Esophagus squamous epithelium (tissue), 5 donors: Measurements from ENCODE around the gene ERC2. TPM values are rescaled to one million over a fixed set of nuclear protein-coding genes. Genes with fewer than 3 reads are reported as not detected.

ENCODE experiments used
- DNase-seq: peaks from one replicate; lab custom pipeline; 2025; lab: John Stamatoyannopoulos, UW
- H3K27ac ChIP-seq, 4 donors: fragments of 200-600 bp; sonication (generic); one replicate each; pipeline ENCODE4 v1.5.1; 2016 to 2019; ENCODE audit warnings: mild to moderate bottlenecking in 1 of 4
- H3K27me3 ChIP-seq, 4 donors: fragments of 200-600 bp; sonication (generic); 1 replicate in 3 of 4; 2 replicates in 1 of 4; pipeline versions ENCODE4 v1.5.1 to v1.6.0; 2017 to 2021; ENCODE audit warnings: antibody characterized with exemption in 1 of 4
- H3K36me3 ChIP-seq, 3 donors: fragments of 200-600 bp; sonication (generic); one replicate each; pipeline ENCODE4 v1.5.1; 2016 to 2019
- H3K4me1 ChIP-seq, 3 donors: fragments of 200-600 bp; sonication (generic); one replicate each; pipeline ENCODE4 v1.5.1; 2017 to 2019
- H3K4me3 ChIP-seq, 4 donors: fragments of 200-600 bp; sonication (generic); 1 replicate in 3 of 4; 2 replicates in 1 of 4; pipeline ENCODE4 v1.5.1; 2016 to 2019; ENCODE audit warnings: mild to moderate bottlenecking in 2 of 4, moderate library complexity in 1 of 4
- H3K9me3 ChIP-seq, 3 donors: fragments of 200-600 bp; sonication (generic); one replicate each; pipeline ENCODE4 v1.5.1; 2016 to 2019
- POLR2A ChIP-seq, 4 donors: fragments of 450-650 bp; IDR thresholded peaks; one replicate each; pipeline ENCODE4 v1.6.1; 2017; ENCODE audit warnings: antibody characterized with exemption in 4 of 4, mild to moderate bottlenecking in 4 of 4, moderate library complexity in 3 of 4
- WGBS, 2 donors: methylation state at CpG; one replicate each; pipeline ENCODE4 v1.1.5; 2018; 5-methylcytosine and 5-hydroxymethylcytosine counted together
- intact Hi-C: fragments of 100-400 bp; cut with DNase I; formaldehyde crosslinking; loops from one replicate; pipeline ENCODE4 v1.15.0; 2022
- total RNA-seq, 4 donors: library from RNA; depleted of rRNA; stranded (reverse); fragments of >200 nt; gene quantifications; one replicate each; pipeline ENCODE4 v1.1.0, GENCODE V29; 2016
- TF ChIP-seq, protein P1 (sequence below), 6 experiments: fragments of 450-650 bp in 4 of 6; fragments of 200-600 bp in 2 of 6; sonication (generic) in 2 of 6; IDR thresholded peaks; one replicate each; pipeline ENCODE4 v1.5.1; 2016 to 2019; ENCODE audit warnings: antibody characterized with exemption in 6 of 6, mild to moderate bottlenecking in 4 of 6, moderate library complexity in 4 of 6
- donor health status: DM: yes; HTN: yes; CAD: no.

The ERC2 gene
- total RNA-seq, 4 donors from 2014 or later, result 0.12 to 1.9 (median 0.86) TPM

DNA sequence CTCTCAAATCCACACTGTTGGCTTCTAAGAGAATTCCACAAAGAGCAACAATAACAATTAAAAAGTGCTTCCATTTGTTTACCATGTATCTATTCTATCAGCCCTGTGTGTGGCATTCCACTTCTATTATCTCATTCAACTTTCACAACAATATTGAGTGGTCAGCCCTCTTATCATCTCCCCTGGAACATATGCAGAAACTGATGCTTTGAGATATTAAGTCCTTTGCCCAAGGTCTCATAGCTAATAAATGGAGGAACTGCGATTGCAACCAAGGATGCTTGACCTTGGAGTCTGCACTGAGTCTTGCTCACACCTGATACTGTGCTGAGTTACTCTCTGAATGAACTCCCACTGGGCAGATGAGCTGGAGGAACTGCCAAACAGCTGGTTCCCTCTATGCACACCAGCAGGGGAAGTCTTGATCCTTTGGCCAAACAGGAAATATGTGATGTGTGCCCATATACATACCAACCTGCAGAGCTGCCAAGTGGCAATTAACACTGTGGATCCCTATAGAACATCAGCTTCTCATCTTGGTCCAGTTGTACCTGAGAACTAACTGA is 836.4 kb downstream of the ERC2 start:
- TF ChIP-seq, protein P1, sequence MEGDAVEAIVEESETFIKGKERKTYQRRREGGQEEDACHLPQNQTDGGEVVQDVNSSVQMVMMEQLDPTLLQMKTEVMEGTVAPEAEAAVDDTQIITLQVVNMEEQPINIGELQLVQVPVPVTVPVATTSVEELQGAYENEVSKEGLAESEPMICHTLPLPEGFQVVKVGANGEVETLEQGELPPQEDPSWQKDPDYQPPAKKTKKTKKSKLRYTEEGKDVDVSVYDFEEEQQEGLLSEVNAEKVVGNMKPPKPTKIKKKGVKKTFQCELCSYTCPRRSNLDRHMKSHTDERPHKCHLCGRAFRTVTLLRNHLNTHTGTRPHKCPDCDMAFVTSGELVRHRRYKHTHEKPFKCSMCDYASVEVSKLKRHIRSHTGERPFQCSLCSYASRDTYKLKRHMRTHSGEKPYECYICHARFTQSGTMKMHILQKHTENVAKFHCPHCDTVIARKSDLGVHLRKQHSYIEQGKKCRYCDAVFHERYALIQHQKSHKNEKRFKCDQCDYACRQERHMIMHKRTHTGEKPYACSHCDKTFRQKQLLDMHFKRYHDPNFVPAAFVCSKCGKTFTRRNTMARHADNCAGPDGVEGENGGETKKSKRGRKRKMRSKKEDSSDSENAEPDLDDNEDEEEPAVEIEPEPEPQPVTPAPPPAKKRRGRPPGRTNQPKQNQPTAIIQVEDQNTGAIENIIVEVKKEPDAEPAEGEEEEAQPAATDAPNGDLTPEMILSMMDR (IDR thresholded peaks at IDR 0.05), result no peak
- no peak for TF ChIP-seq POLR2A (IDR thresholded peaks at IDR 0.05)
- 91 to 100% methylated on average over 1 of the region's 1 CpG for WGBS, 2 donors
- intact Hi-C loops, result no loop called here
- no peaks in the 10 kb centered on the region for H3K36me3 ChIP-seq
- no peaks in the 10 kb centered on the region for H3K27me3 ChIP-seq
- peaks cover 0 to 23% (median 0%) of the 10 kb centered on the region in 3 donors for H3K4me1 ChIP-seq
- no peak overlapping the region for H3K4me3 ChIP-seq
- H3K9me3 ChIP-seq, result no peaks in the 10 kb centered on the region
- no peak for DNase-seq
- no peak overlapping the region for H3K27ac ChIP-seq

DNA sequence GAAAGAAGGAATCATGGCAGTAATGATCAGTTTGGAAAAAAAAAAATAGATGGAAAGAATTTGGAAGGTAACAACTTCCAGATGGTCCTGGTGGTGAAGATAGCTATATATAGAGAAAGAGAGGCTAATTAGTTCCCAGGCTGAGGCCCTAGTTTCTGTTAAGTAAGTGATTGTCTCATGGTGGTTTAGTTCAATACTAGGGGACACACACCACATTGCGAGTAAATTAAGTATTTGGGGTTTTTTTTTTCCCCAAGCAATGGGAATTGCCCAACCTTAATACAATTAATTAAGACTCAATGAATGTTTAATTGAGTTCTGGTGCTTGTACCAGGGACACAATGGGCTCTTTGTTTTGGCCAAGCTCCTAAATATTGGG is 837.4 kb downstream of the ERC2 start:
- Histone ChIP-seq H3K4me3 (no peak overlapping the region), H3K36me3 (no peaks in the 10 kb centered on the region), H3K4me1 (peaks cover 0 to 25% (median 0%) of the 10 kb centered on the region in 3 donors), H3K27me3 (no peaks in the 10 kb centered on the region), H3K9me3 (no peaks in the 10 kb centered on the region), H3K27ac (no peak overlapping the region)
- no peak for DNase-seq
- TF ChIP-seq, protein P1 (IDR thresholded peaks at IDR 0.05), result no peak
- TF ChIP-seq POLR2A (IDR thresholded peaks at IDR 0.05), result no peak
- intact Hi-C loops, result no loop called here
- WGBS, 2 donors, result 84 to 94% methylated on average over 1 of the region's 1 CpG

DNA sequence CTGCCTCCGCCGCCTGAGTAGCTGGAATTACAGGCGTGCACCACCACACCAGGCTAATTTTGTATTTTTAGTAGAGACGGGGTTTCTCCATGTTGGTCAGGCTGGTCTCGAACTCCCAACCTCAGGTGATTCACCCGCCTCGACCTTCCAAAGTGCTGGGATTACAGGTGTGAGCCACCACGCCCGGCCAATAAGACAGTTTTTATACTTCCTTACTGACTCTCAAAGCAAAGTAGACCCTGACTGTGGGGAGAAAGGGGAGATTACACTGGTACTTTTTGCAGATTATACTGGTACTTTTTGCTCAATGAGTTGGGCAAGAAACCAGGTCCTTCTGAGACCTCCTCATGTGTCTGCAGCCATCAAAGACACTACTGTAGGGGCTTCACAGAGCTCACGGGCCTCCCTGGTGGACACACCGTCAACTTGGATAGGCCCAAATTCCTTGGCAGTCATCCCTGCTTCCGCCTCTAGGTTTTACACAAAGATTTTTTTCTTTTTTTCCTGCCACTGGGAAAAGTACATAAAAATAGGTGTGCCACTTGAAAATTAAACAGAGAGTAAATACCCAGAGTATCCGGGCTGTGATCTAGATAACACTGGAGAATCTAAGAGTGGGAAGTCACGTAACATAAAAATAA is 837.9 kb downstream of the ERC2 start:
- Histone ChIP-seq H3K27me3 (no peaks in the 10 kb centered on the region), H3K4me1 (peaks cover 0 to 26% (median 0%) of the 10 kb centered on the region in 3 donors), H3K27ac (no peak overlapping the region), H3K9me3 (no peaks in the 10 kb centered on the region), H3K4me3 (no peak overlapping the region), H3K36me3 (no peaks in the 10 kb centered on the region)
- WGBS, 2 donors, result 79 to 85% methylated on average over 11 to 12 of the region's 14 CpGs
- no peak for DNase-seq
- no peak for TF ChIP-seq POLR2A (IDR thresholded peaks at IDR 0.05)
- TF ChIP-seq, protein P1 (IDR thresholded peaks at IDR 0.05), result no peak
- intact Hi-C loops, result no loop called here

DNA sequence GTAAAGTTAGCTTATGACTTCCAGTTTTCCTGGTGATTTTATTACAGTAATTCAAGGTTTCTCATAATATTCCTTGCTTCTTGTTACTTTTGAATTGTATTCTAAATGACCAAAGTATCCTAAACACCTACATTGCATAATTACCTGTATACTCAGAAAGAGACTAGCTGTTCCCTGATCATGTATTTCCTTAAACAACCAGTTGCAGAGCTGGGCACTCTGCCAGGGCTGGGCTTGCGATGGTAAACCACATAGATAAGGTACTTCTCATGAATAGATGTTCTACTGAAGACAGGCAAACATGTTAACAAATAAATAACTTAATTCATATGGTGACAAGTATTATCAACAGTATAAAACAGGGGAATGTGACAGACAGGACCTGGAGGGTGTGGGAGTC is 838.8 kb downstream of the ERC2 start:
- TF ChIP-seq POLR2A (IDR thresholded peaks at IDR 0.05), result no peak
- TF ChIP-seq, protein P1 (IDR thresholded peaks at IDR 0.05), result no peak
- Histone ChIP-seq H3K9me3 (no peaks in the 10 kb centered on the region), H3K4me1 (peaks cover 0 to 33% (median 0%) of the 10 kb centered on the region in 3 donors), H3K4me3 (no peak overlapping the region), H3K27ac (peak overlapping the region in 1 of 4 donors; percentile 32), H3K36me3 (no peaks in the 10 kb centered on the region), H3K27me3 (no peaks in the 10 kb centered on the region)
- WGBS, 2 donors, result 11 to 25% methylated on average over 1 of the region's 1 CpG
- intact Hi-C loops, result no loop called here
- DNase-seq, result no peak

DNA sequence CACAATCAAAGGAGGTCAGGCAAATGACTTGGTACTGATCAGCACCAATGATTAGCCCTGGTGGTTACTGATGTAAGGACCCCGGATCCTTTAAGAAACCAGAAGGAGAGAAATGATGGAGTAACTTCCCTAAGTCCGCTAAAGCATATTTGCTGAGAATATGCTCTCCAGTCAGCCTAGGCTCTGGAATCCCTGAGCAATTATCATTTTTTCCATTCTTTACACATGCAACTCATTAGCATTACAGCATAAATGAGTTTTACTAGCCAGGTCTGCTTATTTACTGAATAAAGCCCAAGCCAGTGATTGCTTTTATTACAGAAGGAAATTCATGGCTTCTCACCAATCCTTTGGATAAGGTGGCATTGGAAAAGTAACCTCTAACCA is 842.0 kb downstream of the ERC2 start:
- TF ChIP-seq, protein P1 (IDR thresholded peaks at IDR 0.05), result no peak
- no peak for TF ChIP-seq POLR2A (IDR thresholded peaks at IDR 0.05)
- H3K36me3 ChIP-seq, result no peaks in the 10 kb centered on the region
- no peaks in the 10 kb centered on the region for H3K9me3 ChIP-seq
- H3K4me1 ChIP-seq, result peaks cover 0 to 39% (median 3%) of the 10 kb centered on the region in 3 donors
- no peak overlapping the region for H3K4me3 ChIP-seq
- no peaks in the 10 kb centered on the region for H3K27me3 ChIP-seq
- WGBS, 2 donors, result 75 to 76% methylated on average over 2 of the region's 2 CpGs
- H3K27ac ChIP-seq, result peak overlapping the region in 3 of 4 donors; percentile 2 to 49 (median 39)
- intact Hi-C loops, result no loop called here
- no peak for DNase-seq
